Renal cortex interstitium (tissue), 11 donors: Measurements from ENCODE around the gene SUCLG2. TPM values are rescaled to one million over a fixed set of nuclear protein-coding genes. Genes with fewer than 3 reads are reported as not detected.
A peak's percentile ranks its signal among the peaks of the same experiment; 100 is the strongest.

Source experiments
- DNase-seq, 11 donors: peaks; one replicate each; pipeline ENCODE4 v3.0.0-alpha.2; 2013; ENCODE audit warnings: low read depth in 9 of 11, low spot score in 4 of 11; ENCODE audit errors: extremely low read depth in 1 of 11
- polyA plus RNA-seq, 3 donors: library from polyadenylated mRNA; unstranded; fragments of 120-200 nt; gene quantifications; one replicate each; pipeline ENCODE4 v1.2.1, GENCODE V29; 2013; ENCODE audit not compliant: insufficient read length in 3 of 3

Gene SUCLG2
- polyA plus RNA-seq, 3 donors: 72.2 to 84.3 (median 82.1) TPM

DNA sequence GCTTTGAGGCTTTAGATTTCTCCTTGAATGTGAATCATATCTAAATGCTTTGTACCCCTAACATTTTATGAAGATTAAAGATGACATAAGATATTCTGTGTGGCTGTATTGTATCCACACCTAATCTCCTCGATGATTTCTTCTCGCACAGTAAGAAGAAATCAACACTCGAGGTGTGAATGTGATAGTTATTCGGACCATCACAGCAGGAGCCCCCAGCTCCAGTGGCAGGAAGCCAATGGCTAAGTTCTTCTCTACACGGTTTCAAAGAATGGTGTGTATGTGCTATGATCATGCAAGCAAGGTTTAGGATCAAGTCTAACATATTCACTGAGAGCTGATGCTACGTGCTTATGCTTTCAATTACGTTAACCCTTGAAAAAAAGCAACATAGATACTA is 271.0 kb downstream of the SUCLG2 start:
- no peak for DNase-seq

DNA sequence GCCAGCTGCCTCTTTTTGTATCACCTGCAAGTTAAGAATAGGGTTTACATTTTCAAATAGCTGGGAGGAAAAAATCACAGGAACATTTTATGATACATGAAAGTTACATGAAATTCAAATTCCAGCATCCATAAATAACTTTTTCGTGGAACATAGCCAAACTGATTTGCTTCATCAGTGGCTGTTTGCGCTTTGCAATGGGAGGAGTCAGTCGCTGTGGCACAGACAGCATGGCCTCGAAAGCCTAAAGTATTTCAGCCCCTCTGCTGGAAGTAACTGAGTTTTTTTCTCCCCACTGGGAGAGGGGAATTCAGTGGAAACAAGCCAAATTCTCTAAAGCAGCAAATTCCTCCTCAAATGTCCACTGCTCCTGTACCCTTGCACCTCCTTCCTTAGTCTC is 271.9 kb downstream of the SUCLG2 start:
- DNase-seq: peak in 1 of 11 donors; percentile 9

DNA sequence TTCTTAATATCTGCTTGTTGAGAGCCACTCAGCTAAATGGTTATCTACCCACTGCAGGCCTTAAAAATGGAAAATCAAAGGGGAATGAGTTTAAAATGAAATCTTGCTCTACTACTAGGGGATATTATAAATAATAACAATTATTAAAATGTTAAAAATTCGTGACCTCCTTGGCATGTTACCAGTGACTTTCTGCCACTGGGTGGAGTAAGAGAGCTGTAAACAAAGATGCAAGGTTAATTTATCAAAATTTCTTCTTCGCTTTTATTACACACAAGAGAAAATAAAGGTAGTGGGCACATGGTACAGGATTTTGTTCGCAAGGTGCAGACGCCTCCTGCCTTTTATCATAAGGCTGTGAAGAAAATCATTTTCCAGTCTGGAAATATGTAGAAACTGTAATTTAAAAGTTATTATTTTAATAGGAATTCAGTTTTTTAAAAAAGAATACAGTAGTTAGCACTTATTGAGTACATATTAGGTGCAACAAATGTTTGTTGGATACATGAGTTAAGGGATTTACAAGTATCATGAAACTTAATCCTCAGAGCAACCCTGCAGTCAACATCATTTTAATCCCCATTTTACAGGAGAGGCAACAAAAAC is 272.6 kb downstream of the SUCLG2 start:
- peak in 1 of 11 donors; percentile 14 for DNase-seq

DNA sequence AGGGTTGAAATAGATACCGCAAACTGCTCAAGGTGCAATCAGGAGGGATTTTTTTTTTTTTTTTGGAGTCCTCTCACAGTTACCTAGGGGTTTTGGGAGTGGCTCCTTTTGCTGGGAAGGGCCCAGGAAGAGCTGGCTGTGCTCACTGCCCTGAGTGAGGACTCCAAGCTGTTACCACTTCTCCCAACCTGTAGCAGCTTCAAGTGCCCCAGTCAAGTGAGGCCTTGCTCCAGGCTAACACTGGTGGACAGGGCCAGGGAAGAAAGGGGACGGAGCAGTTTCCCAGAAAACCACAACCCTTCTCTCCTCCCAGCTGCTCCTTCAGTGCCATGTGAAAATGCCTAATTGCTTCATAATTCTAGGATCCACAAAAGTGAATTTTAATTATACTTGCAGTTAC is 274.3 kb downstream of the SUCLG2 start:
- no peak for DNase-seq

- DNase-seq: no peak
These were observed 277.1 kb downstream of the SUCLG2 start for GRCh38 chr3:67377299-67377698.

GRCh38 chr3:67376416-67376815 is 278.0 kb downstream of the SUCLG2 start:
- no peak for DNase-seq

DNA sequence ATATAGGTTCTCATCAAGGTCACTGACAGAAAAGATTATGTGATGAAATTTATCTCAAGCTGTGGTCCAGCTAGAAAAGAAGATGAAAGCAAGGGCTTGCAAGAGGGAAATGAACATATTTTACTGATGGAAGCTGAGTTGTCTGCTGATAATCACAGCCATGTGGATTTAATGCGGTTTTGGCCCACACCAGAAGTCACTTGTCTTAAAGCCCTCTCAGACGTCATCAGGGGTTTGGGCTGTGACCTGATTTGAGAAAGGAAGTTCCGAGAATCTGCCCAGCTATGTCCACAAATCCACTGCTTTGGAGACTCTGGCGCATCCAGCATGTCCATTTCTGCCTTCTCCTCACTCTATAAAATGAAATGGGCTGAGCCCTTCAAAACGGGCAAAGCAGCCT is 278.4 kb downstream of the SUCLG2 start:
- DNase-seq: no peak

DNA sequence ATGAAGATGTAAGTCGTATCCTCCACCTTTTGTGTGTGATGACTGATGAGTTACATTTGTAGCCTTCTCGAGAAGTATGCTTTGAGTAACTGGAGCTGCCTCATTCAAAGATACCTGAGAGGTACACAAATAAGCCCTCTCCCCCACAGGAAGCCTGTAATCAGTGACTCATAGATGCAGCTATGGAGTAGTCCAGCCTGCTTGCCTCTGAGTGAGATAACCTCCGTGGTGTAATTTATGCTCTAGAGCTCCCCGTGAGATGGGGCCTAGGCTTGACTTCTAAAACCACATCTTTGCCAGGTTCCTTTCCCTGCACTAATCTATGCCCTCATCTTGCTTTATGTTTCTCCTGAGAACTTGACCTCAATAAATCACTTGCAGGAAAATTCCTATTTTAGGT is 291.7 kb downstream of the SUCLG2 start:
- peak in 2 of 11 donors; percentile 5 to 18 for DNase-seq

DNA sequence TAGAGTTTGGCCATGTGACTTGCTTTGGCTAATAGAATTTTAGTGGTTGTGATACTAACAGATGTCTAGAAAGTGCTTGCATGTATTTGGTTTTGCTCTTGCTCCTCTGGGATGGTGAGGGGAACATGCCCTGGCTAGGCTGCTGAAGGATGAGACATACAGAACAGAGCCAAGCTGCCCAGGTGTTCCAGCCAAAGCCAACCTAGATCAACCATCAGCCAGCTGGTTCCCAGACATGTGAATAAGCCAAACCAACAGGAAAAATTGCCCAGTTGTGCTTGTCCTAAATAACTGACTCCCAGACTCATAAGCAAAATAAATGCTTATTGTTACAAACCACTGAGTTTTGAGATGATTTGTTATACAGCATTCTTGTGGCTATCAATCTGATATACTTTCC is 292.6 kb downstream of the SUCLG2 start:
- no peak for DNase-seq

GRCh38 chr3:67361323-67361722 is 293.1 kb downstream of the SUCLG2 start:
- DNase-seq: no peak

DNA sequence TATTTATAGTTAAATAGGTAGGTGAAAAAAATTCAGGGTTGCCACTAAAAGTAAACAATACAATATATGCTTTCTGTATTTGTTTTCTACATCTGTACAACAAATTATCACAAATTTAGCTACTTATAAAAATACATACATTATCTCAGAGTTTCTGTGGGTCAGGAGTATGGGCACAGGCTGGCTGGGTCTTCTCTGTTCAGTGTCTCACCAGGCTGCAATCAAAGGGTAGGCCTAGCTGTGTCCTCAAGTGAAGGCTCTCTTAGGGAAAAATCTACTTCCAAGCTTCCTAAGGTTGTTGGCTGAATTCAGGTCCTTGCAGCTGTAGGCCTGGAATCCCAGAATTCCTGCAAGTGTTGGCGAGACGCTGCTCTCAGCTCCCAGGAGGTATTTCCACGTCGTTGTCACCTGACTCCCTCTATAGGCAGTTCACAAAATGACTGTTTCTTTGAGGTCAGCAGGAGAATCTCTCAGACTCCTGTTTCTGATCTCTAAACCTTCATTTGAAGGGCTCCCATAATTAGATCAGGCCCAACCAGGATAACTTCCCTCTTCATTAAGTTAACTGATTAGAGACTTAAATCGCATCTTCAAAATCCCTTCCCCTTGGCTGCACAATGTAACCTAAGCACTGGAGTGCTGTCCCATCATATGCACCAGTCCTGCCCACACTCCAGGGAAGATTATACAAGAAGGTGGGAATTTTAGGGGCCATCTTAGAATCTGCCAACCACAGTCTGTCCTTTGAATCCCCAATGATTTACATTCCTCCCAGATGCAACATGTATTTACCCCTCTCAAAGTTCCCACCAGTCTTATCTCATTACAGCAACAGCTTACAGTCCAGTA is 296.6 kb downstream of the SUCLG2 start:
- peak in 1 of 11 donors; percentile 9 for DNase-seq

DNA sequence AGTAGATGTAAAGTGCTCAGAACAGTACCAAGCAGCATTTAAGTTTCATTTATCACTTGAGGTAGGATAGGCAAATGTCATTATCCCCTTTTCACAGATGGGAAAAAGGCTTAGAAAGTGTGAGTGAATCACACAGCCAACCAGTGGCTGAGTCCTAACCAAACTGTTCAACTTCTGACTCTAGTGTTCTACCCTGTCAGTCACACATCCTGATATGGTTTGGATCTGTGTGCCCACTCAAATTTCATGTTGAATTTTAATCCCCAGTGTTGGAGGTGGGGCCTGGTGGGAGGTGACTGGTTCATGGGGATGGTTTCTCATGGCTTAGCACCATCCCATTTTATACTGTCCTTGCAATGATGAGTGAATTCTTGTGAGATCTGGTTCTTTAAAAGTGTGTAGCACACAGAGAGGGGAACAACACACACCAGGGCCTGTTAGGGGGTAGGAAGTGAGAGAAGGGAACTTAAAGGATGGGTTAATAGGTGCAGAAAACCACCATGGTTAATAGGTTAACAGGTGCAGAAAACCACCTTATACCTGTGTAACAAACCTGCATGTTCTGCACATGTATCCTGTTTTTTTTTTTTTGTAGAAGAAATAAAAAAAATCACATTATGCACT is 304.7 kb downstream of the SUCLG2 start:
- no peak for DNase-seq

GRCh38 chr3:67346081-67346480 is 308.3 kb downstream of the SUCLG2 start:
- DNase-seq: no peak

GRCh38 chr3:67335813-67336212 is 318.6 kb downstream of the SUCLG2 start:
- no peak for DNase-seq

DNA sequence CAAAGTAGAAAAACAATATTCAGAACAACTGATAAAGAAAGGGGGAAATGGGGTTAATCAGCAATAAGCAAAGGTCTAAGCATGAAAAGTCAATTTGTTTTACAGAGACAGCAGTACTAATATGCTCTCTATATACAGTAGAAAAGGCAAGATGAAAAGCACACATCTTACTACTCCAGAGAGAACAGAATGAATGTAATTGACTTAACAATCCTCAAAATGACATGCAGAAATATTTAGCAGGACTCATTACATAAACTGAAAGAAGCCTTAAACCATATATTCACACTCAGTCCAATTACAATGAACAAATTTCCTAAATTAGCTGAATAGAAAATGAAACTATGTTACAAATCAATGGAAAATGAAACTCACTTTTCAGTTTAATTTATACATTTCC is 319.8 kb downstream of the SUCLG2 start:
- no peak for DNase-seq

DNA sequence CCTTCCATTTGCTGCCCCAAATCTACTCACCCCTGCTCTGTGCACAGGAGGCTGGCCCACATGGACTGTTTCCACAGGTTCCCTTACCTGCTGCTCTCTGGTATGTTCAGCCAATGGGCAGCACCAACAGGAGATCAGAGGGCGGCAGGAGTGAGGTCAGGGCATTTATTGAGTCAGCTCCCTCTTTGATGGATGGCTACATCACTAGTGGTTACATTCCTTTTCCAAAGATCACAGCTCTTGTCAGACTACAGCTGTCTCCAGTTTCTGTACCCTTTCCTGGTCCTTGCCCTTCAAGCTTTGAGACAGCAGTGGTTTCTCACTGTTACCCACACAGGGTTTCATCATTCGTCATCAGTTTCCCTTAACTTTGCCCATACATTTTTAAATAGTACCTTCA is 325.1 kb downstream of the SUCLG2 start:
- no peak for DNase-seq

DNA sequence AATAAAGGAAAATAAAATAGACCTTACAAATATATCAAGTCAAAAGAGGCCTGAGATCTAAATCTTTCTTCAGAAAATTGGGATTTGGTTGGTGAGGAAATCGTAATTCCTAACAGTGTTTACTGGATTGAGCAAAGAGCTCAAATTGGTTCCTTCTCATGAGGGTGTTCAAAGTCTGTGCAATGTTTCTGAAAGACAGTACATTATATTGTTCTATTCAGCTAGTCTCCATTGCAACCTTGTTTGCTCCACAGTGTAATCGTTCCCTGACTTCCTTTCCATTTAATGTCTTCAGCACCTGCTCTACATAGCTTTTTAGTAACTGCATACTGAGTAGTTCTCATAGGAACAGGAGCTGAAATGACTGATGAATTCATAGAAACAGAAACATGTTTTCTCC is 326.8 kb downstream of the SUCLG2 start:
- DNase-seq: no peak

- DNase-seq: no peak
These were observed 329.2 kb downstream of the SUCLG2 start for GRCh38 chr3:67325231-67325630.
